NCI-H82 treated with DMSO at 0.1 percent for 48 hours (cell line): ENCODE data around the gene GPR157.
"Not testable (repeated sequence)": the region's sequence is repeated elsewhere in the genome, so short reads cannot be mapped to it uniquely, and the experiment has no call there.

Experiments used
- DNase-seq: peaks from one replicate; lab custom pipeline; 2025; ENCODE audit not compliant: unreplicated experiment; lab: John Stamatoyannopoulos, UW

The GPR157 gene

DNA sequence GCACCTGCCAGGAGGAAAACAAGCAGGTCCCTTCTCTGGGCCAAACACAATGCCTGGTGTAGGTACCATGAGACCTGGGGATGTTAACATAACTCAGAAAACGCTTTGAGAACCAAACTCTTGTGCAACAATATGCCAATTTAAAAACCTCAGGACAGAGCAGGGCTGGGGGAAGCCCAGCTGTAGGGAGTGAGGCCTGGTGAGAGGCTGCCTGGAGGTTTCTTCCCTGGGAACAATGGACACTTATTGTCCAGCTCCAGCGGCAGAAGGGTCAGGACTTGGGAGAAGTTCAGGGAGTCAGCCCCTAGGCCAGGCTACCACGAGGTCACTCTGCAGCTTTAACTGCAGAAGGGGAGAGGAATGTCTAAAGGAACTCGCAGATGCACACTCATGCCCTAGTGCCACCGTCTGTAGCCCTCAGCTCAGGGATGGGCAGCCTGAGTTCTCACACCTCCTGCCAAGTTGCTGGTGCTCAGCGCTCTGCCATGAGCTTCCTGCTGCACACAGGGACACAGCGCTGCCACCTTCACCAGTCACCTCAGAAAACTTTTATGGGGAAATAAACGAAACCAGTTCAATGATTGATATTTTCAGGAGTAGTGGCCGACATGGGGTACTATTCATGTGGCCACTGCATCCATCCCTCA lies 8.5 kb downstream of the GPR157 start:
- no peak for DNase-seq

DNA sequence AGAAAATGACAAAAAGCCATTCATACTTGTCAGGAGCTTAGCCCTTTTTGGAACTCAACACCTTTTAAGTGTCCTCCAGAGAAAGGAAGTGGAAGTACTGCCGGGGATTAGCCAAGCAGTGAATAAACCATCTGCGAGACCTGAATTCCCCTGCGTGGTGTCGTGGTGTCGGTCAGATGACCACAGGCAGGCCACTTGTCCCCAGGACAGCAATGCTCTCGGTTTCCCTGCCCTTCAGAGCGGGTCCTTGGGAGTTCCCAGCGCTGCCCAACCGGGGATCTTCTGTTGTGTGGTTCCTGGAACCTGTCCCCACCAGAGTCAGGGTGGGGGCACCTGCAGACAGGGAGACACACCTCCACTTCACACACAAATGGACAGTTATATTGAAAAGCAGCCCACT lies 9.2 kb downstream of the GPR157 start:
- no peak for DNase-seq

DNA sequence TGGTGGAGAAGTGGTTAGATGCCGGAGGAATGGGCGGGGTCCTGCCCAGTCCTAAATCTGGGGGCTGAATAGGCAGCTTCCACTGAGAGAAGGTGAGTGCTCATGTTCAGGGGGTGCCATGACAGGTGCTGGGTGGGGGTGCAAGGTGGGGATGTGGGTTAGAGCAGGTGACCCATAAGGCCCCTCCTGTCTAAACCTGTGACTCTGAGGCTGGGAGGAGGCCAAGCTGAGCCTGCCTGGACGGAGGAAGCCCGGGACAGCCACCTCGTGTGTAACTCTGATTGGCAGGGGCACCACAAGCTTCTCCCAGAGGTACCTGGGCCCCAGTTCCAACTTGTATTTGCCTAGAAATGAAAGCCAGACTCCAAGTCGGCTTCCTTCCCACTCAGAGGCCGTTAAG lies 10.7 kb downstream of the GPR157 start:
- DNase-seq: no peak

DNA sequence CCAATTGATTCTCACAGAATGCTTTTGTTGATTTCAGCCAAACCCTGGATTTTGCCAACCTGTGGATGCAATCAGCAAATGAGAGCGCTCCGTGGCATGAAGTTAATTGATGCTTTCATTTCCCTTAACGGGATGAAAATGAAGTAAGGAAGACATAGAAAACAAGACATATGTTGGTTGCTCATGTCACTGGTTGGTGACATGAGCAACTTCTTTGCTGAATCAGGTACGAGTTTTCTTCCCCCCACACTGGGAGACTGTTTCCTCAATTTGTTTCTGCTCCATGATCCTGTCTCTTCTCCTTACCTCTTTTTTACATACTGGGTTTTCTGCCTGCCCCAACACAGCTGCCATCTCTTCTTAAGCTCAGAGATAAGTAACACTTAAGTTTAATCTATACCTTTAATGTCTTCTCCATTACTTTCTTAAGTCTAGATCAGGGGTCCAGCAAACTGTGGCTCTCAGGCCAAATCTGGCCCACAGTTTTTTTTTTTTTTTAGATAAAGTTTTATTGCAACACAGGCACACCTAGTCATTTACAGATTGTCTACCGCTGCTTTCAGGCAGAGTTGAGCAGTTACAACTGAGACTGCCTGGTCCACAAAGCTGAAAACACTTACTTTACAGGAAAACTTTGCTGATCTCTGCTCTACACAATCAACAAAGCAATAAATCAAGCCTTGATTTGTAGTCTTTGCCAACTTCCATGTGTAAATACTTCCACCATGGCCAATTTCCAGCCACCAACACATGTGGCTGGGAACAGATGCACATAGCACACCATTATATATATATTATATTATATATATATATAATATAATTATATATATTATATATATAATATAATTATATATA lies 13.3 kb downstream of the GPR157 start:
- no peak for DNase-seq

DNA sequence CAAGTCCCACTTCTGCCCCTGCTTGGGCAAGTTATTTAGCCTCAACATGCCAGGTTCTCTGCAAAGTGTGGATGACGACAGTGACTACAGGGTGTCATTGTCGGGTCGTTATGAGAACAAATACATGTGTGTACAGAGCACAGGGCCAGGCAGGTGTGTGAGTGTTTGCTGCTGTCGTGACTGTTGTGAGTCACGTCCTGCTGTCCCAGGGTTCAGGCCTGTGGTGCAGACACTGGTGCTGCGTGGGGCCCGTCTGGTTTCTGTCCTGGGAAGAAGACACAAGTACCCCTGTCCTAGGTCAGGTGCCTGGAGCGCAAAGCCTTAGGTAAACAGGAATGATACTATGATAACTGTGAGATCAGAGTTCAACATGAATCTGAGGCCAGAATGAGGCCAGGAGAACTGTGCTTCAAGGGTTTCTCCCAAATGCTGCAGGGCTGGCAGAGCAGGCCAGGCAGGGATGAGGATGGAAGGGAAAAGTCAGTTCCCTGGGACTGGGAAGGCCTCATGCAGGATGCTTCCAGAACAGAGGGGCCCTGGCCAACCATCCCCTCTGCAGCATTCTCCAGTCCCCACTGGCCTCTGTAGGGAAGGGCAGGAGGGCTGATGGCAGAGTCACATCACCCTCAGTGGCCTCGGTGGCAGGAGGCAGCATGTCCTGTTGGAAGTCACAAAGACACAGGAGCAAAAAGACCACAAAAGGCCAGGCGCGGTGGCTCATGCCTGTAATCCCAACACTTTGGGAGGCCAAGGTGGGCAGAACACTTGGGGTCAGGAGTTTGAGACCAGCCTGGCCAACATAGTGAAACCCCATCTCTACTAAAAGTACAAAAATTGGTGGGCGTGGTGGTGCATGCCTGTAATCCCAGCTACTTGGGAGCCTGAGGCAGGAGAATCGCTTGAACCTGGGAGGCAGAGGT lies 15.7 kb downstream of the GPR157 start:
- DNase-seq: no peak

DNA sequence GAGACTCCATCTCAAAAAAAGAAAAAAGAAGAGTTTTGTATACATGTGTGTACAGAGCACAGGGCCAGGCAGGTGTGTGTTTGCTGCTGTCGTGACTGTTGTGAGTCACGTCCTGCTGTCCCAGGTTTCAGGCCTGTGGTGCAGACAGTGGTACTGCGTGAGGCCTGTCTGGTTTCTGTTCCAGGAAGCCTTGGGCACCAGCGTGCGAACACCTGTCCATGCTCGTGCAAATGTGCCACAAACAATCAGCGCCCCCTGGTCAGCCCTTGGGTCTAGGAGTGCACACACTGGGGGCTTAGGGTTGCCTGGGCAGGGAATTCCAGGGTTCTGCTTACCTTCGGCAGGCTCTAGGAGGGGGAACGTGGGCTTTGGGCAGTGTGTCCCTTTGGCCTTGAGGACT lies 16.9 kb downstream of the GPR157 start:
- no peak for DNase-seq

DNA sequence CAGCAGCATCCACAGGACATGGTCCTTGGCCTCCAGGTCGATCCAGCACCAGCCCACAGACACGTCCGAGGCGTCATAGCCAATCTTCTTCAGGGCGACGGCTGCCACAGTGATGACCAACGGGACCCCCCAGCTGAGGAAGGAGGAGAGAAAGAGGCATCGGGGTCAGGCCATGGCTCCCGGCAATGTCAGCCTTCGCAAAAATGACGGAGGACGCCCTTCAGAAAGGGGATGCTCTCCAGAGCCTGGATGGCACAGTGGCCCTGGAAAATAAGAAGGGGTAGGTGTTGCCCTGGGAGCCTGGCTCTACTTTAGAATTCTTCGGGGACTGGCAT lies 17.6 kb downstream of the GPR157 start:
- DNase-seq: no peak

DNA sequence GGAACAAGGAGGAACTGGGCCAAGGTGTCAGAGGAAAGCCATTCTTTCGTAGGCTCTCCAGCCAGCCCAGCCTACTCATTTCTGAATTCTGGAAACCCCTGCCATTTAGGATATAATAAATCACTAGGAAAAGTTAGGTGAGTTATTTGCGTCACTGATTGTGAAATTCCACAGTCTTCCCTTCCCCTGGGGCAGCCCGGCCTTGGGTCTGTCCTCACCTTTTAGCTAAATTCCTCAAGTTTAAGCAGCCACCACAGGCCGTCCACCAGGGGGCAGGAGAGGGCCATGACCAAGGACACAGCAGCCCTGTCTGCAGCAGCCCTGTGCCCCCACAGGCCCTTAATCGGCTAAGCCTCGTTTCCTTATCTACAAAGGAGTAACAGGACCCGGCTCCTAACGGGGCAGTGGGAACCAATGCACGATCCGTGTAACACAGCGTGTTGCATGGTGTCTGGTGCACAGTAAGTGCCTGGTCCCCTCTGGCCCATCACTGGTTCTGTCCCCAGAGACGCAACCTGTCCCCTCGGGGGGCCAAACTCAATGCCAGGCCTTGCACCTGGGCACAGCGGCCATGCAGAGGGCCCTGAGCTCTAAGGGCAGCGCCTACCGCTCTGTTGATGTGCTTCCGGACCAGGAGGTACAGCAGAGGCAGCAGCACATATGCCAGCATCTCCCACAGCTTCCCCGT lies 18.1 kb downstream of the GPR157 start:
- DNase-seq: peak; percentile 68

DNA sequence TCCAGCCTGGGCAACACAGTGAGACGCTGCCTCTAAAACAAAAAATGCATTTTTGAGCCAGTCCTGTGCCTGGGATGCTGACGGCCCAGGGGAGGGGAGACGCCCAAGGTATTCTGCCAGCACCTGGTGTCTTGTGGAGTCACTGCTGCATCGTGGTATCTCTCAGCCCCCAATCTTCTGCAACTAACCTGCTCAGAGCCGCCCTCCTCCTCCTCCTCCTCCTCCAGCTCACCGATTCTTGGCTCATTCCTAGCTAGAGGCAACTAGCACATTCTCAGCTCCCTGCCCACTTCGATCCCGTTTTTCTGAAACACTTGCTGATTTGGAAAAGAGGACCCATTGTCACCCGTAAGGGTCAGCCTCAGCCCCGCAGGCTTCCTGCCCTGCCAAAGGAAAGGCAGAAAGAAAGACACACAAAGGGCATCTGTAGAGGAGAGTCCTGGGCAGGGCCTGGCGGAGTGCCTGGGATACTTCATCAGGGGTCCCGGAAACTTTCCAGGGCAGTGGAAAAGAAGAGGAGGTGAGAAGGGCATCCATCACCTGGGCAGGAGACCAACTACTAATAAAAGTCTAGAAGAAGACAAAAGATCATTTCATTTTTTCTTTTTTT lies 20.7 kb downstream of the GPR157 start:
- DNase-seq: no peak

DNA sequence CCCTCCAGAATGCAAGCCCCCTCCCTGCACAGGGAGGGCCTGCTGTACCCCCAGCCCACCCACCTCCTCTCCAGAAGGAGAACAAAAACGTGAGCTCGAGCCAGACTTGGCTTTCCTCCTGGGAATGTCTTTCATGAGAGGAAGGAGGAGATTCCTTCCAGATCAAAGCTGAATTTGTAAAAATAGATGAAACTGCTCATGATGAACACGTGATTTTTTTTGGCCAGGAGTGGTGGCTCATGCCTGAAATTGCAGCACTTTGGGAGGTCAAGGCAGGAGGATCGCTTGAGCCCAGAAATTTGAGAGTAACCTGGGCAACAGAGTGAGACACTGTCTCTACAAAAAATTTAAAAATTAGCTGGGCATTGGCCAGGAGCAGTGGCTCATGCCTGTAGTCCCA lies 21.8 kb downstream of the GPR157 start:
- no peak for DNase-seq

DNA sequence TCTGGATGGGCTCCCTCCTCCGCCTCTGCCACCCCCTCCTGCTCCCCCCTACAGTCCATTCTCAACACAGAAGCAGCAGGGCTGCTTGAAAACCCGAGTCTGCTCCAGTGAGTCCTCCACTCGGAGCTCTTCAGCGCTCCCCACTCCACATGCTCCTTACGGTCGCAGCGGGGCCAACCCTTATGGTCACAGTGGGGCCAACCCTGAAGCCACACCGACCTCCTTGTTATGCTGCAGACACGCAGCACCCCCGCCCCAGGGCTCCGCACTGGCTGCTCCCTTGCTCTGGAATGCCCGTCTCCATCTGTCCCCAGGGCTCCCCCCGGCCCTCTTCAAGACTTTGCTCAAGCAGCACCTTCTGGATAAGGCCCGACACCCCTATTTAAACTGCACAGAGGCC lies 22.6 kb downstream of the GPR157 start:
- DNase-seq: no peak

DNA sequence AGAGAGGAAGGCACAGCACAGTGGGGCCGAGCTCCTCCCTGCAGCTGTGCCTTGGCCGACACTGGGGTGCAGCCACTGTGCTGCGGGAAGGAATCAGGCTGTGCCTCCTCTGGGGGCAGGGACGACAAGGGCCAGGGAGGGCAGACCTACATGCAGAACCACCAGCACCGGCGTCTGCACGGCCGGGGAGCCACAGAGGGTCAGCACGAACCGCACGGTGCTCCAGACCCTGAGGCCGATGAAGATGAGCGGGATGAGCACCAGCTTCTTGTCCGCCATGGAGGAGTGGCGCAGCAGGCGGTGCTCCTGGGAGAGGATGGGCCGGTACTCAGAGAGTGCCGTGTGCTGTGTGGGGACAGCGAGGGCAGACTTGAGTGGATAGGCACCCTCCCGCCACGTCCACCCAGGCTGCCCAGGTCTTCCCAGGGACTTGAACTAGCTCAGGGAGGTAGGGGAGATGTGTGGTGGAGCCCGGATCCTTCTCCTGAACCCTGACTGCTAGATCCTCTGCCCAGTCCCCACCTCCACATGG lies 23.5 kb downstream of the GPR157 start:
- no peak for DNase-seq

DNA sequence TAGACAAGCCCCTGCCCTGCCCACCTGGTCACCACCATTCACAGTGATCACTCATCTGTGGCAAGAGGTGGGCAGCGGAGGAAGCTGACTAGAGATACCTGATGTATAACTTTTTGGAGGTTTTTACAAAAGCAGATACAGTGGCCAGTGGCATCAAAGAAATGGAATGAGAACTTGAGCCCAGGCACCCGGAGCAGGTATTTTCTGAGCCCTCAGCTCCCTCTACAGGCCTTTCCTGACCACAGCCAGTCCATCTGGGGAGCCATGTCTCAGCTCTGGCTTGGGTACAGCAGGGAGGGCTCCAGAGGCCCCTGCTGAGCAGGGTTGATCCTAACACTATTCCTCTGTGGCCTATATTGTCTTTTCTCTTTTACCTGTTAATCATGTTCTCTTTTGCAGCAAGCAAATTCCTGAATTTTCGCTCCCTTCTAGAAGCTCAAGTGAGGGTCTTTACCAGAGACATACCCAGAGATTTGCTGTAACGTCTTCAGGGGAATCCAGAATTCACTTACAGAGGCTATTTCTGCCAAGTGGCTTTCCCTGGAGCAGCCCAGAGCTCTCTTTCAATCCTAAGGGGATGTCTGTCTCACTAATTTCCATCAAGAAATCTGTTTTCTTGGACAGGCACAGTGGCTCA lies 27.3 kb downstream of the GPR157 start:
- DNase-seq: peak; percentile 28

DNA sequence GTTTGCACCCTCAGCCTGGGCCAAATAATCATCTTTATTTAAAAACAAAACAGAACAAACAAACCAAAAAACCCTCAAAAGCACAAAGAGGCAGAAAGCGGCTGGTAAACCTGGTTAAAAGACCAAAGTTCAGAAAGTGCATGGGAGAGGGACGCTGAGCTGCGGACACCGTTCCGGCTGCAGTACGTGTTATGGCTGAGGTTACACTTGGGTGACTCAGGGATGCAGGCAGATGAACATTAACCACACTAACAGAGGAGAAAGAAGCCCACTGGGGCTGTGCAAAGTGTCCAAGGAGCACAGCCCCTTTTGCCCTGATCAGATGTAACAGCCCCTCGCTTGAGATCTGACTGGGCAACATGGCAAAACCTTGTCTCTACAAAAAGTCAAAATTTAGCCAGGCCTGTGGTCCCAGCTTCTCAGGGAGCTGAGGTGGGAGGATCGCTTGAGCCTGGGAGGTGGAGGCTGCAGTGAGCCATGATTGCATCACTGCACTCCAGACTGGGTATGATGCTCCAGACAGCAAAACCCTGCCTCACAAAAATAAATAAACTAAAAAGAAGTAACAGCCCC lies 28.3 kb downstream of the GPR157 start:
- no peak for DNase-seq

DNA sequence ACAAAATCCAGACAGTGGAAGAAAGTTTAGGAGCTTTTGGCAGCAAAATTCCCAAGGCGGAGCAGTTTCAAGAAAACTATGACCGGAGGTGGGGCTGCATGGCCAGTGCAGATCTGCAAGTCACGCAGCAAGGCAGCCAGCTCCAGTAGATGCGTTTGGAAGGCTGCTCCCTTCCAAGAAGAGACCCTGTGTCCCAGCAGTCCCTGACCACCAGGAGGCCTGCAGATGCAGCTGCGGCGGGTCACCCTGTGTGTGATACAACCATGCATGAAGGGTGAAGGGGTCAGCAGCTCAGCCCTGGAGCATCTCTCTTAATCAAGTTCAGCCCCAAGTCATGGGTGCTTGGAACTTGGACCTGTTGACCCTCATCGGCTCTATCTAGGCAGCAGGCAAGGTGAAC lies 29.3 kb downstream of the GPR157 start:
- no peak for DNase-seq

DNA sequence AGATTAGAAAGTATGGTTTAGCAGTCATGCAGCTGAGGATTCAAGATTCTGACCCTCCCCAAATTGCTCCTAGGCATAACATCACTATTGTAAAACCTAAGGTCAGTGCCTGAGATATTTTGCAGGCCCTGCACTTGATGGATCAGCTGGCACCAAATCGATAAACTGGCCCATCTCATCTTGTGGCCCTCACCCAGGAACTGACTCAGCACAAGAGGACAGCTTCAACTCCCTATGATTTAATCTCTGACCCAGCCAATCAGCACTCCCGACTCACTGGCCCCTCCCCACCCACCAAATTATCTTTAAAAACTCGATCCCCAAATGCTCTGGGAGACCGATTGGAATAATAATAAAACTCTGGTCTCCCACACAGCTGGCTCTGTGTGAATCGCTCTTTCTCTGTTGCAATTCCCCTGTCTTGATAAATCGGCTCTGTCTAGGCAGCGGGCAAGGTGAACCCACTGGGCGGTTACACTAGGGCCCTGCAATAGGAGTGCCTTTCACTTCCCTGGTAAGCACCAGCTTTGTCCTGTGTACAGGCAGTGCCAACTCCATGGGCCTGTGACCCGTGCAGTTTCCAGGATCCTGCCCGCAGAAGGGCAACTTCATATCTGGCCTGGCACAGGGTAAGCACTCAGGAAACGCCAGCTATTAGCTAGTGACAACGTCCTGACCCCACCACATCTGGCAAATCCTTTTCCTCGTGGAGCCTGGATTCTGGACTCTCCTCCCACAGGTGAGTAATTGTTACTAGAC lies 30.8 kb downstream of the GPR157 start:
- no peak for DNase-seq

DNA sequence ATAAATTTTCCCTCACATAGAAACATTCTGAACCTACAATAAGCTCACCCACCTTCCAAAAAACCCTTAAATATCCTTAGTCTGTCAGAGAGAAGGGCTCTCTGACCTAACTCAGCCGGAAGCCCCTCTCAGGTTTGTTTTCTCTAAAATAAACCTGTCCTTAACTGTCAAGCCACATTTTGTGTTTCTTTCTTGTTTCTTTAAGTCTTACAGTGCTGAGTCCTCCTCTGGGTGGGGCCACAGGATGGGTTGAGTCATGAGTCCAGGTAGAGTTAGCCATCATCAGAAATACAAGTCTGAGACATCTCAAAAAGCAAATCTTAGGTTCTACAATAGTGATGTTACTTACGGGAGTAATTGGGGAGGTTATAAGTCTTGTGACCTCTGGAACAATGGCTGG lies 33.1 kb downstream of the GPR157 start:
- DNase-seq: no peak

DNA sequence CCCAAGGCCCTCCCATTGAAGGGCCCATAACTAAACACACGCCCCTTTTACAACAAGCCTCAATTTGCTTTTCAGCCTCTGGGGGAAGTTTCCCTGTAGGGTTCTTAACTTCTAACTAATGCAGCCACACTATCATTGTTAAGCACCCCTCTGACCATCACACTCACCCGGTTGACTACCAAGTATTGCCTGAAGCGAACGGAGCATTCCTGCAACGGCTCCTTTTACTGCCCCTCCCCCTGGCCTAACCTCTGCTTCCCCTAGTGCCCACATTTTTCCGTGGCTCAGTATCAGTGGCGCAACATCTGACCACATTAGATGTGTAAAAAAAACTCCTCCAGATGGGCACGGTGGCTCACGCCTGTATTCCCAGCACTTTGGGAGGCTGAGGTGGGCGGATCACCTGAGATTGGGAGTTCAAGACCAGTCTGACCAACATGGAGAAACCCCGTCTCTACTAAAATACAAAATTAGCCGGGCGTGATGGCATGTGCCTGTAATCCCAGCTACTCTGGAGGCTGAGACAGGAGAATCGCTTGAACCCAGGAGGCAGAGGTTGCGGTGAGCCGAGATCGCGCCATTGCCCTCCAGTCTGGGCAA lies 34.8 kb downstream of the GPR157 start:
- not testable (repeated sequence) for DNase-seq

DNA sequence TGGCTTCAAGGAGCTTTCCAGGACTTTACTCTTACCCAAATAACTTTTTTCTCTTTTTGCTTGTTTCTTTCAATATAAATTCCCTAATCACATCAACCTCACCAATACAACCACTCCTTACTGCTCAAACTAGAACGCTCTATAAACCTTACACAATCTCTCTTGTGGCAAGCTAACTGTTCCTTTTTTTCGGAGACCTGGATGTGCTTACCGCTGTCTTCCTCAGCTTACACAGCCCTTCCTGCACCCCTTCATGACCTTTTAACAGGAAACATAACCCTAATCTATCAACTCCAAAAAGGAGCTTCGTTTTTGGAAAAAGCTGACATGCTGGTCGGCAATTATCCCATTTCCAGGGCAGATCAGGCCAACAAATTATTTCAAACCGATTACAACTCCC lies 35.3 kb downstream of the GPR157 start:
- no peak for DNase-seq
